ENCODE data around the gene AKAP17A.

The AKAP17A gene

DNA sequence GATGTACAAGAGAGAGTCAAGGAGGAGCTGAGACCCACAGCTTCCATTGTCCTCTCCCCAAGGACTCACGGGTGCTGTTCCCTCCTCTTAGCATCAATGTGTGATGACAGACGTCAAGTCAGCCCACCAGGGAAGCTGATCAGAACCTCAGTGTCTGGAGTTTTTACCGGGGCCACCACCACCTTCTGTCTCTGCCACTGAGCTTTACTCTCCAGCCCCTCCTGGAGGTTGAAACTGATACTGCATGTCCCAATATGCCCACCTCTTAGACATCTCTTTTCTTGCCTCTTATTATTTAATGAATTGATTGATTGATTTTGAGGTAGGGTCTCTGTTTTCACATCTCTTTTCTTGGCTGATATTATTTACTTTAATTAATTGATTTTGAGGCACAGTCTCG is 10.3 kb upstream of the AKAP17A start:
- DNase-seq (ENCODE audit: extremely low spot score, insufficient read length, low read depth) (no peak), FAIRE-seq (peak; percentile 64)

GRCh38 chrX:1582686-1583437 is 8.5 kb upstream of the AKAP17A start:
- DNase-seq (ENCODE audit: extremely low spot score, insufficient read length, low read depth) (no peak), FAIRE-seq (peak; percentile 90)

GRCh38 chrX:1584237-1585011 is 7.0 kb upstream of the AKAP17A start:
- FAIRE-seq = no peak

DNA sequence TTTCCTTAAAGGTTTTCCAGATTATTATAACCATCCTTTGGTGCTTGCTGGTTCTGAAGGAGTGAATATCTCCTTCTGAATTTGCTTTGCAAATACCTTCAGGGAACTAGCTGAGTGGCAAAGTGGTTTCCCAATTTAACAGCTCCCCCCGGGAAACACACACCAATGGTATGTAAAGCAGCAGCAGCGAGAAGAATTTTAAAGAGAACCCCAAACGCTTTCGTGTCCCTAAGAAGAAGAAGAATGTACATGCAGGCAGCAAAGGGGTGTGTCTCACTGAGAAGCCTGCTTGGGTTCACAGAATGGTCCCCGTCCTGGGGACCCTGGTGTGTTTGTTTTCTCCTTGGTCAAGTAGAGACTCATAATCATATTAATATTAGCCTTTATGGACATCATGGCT is 4.2 kb upstream of the AKAP17A start:
- DNase-seq (ENCODE audit: extremely low spot score, insufficient read length, low read depth) (no peak), FAIRE-seq (no peak)

More at GRCh38 chrX:1584237-1585011, 7.0 kb upstream of the AKAP17A start:
- no peak for DNase-seq (ENCODE audit: extremely low spot score, insufficient read length, low read depth)

DNA sequence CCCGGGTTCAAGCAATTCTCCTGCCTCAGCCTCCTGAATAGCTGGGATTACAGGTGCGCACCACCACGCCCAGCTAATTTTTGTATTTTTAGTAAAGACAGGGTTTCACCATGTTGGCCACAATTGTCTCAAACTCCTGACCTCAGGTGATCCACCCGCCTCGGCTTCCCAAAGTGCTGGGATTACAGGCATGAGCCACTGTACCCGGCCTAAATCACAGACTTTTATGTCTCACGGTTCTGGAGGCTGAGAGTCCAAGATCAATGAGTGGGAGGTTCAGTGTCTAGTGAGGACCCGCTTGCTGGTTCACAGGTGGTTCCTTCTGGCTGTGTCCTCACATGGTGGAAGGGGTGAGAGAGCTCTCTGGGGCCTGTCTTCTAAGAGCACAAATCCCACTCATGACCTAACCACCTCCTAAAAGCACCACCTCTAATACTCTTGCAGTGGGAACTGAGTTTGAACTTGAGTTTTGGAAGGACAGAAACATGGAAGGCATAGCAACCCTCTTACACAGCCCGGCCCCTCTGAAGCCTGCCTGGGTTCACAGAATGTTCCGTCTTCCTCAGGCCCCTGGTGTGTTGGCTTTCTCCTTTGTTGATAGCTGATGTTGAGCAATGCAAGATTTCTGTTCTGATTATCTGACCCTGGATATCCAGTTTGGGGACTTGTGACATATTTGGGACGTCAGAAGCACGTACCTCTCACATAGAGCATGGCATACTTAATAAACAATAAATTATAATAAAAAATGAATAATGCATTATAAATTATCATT is 1.9 kb upstream of the AKAP17A start:
- FAIRE-seq = peak; percentile 47
- no peak for DNase-seq (ENCODE audit: extremely low spot score, insufficient read length, low read depth)

DNA sequence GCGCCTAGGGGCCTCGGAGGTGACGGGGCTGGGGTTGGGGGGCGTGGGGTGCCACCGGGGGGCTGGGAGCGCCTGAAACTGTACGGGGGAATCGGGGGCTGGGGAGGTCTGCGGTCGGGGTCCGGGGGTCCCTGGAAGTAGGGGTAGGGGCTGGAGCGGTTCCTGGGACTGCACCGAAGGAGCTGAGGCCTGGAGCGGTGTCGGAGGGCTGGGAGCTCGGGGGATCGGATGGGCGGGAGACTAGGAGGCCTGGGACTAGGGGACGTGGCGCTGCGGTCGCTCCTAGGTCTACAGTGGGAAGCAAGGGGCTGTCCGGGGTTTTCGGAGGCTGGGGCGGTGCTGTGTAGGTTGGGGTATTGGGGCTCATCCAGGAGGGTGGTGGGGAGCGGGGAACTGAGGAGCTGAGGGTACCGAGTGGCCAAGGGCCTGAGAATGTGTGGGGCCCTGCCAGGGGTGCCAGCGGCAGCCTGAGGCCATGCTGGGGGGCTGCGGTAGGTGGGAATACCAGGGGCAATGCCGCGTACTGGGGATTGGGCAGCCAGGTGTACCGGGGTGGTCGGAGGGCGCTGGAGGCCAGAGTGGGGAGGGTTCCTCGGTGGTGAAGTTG is 562 bp downstream of the AKAP17A start:
- no peak for FAIRE-seq
- no peak for DNase-seq (ENCODE audit: extremely low spot score, insufficient read length, low read depth)

- DNase-seq (ENCODE audit: extremely low spot score, insufficient read length, low read depth) = peak; percentile 56
- FAIRE-seq = peak; percentile 88
These were observed 1.2 kb downstream of the AKAP17A start for GRCh38 chrX:1592470-1593142.

DNA sequence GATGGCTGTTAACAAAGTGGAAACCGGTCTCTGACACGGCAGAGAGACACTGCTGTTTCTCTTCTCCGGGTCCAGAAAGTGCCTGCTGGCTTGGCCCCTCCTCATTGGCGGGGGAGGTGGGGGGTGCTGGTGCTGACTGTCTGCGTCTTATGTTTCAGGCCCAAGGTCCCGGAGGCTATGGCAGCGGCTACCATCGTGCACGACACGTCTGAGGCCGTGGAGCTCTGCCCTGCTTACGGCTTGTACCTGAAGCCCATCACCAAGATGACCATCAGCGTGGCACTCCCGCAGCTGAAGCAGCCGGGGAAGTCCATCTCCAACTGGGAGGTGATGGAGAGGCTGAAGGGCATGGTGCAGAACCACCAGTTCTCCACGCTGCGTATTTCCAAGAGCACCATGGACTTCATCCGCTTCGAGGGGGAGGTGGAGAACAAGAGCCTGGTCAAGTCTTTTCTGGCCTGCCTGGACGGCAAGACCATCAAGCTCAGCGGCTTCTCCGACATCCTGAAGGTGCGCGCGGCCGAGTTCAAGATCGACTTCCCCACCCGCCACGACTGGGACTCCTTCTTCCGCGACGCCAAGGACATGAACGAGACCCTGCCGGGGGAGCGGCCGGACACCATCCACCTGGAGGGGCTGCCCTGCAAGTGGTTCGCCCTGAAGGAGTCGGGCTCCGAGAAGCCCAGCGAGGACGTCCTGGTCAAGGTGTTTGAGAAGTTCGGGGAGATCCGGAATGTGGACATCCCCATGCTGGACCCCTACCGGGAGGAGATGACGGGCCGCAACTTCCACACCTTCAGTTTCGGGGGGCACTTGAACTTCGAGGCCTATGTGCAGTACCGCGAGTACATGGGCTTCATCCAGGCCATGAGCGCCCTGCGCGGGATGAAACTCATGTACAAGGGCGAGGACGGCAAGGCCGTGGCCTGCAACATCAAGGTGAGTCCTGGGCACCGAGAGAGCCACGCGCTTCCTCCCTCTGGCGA is 2.2 kb downstream of the AKAP17A start:
- FAIRE-seq (no peak), DNase-seq (ENCODE audit: extremely low spot score, insufficient read length, low read depth) (no peak)

GRCh38 chrX:1595711-1596060 is 4.3 kb downstream of the AKAP17A start:
- FAIRE-seq (no peak), DNase-seq (ENCODE audit: extremely low spot score, insufficient read length, low read depth) (no peak)

- DNase-seq (ENCODE audit: extremely low spot score, insufficient read length, low read depth) (no peak), FAIRE-seq (no peak)
These were observed 5.4 kb downstream of the AKAP17A start for GRCh38 chrX:1596676-1597344.

DNA sequence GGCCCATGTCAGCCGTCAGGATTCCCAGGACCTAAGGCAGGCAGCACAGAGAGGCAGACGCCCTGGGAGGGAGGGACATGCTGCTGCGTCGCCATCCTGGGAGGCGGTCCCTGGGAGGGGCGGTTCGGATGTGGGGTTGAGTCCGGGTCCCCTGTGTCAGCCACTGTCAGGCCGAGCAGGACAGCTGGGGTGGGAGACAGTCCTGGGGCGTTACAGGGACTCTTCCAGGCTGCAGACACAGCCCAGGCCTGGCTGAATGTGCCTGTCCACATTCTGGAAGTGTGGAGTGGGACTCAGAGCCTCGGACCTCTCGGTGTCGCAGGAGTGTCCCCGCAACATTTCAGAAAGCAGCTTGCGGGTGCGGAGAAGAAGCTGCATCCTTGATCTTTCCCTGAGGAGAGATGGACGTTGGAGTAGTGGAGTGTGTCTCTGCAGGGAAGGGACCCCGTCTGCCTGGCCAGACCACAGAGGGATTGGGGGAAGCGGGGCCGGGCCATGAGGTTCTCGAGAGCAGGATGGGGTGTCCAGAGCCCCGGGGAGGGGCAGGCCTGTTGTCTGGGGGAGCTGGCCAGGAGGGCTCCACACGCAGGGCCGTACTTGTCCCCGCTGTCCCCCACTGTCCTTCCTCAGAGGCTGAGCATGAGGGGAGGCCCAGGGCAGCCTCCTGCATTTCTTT is 6.1 kb downstream of the AKAP17A start:
- no peak for FAIRE-seq
- no peak for DNase-seq (ENCODE audit: extremely low spot score, insufficient read length, low read depth)

- DNase-seq (ENCODE audit: extremely low spot score, insufficient read length, low read depth) (no peak), FAIRE-seq (no peak)
These were observed 6.8 kb downstream of the AKAP17A start for GRCh38 chrX:1598021-1598875.

GRCh38 chrX:1598876-1599790 is 7.7 kb downstream of the AKAP17A start:
- no peak for FAIRE-seq

DNA sequence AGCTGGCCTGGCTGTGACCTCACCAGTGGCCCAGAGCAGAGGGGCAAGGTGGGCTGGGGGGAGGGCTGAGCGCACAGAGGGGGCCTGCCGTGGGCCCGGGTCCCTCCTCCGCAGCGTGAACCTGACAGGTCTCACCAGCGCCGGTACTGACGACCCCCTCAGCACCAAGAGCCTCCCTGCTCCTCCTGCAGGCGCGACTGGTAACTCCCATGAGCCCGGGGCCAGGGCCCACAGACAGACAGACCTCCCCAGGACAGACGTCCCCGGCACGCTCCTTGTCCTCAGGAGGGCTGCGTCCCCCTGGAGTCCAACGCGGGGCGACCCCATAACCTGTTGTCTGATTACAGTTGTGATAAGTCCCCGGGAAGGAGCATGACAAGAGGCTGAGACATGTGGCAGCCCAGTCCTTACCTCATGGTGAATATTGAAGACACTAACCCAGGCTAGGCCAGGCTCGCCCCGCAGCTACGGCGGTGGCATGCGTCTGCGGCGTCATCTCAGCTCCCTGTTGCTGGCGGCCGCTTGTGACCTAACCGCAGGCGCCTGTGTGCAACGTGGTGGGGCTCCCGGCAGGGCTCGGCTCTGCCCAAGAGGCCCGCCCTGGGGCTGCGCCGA is 8.5 kb downstream of the AKAP17A start:
- FAIRE-seq (no peak), DNase-seq (ENCODE audit: extremely low spot score, insufficient read length, low read depth) (no peak)

More at GRCh38 chrX:1598876-1599790, 7.7 kb downstream of the AKAP17A start:
- no peak for DNase-seq (ENCODE audit: extremely low spot score, insufficient read length, low read depth)

DNA sequence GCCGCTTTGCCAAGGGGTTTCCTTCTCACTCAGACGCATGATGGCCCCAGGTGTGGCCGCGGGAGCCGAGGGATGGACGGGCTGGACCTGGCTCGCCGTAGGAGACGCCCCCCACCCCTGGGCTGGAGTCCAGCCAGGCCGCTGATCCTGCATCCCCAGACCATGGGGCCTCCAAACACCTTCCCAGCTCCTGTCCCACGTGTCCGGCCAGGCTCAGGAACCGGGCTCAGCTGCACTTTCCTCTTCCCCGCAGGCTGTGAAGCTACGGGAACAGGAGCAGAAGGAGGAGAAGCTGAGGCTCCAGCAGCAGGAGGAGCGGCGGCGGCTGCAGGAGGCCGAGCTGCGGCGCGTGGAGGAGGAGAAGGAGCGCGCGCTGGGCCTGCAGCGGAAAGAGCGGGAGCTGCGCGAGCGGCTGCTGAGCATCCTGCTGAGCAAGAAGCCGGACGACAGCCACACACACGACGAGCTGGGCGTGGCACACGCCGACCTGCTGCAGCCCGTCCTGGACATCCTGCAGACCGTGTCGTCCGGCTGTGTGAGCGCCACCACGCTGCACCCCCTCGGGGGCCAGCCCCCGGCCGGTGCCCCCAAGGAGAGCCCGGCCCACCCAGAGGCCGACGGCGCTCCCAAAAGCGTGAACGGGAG is 9.1 kb downstream of the AKAP17A start:
- FAIRE-seq = no peak
- no peak for DNase-seq (ENCODE audit: extremely low spot score, insufficient read length, low read depth)
